Stomach (tissue), 4 donors: ENCODE measurements around the gene HCFC1.

Experiments used
- POLR2AphosphoS5 ChIP-seq, 3 donors: sonication (generic); formaldehyde crosslinking; IDR thresholded peaks; one replicate each; pipeline ENCODE4 v1.6.1; 2016; ENCODE audit warnings: antibody characterized with exemption in 3 of 3
- TF ChIP-seq, protein P1 (sequence below), 7 experiments: fragments of 450-650 bp in 4 of 7; fragments of 200-600 bp in 3 of 7; sonication (generic) in 3 of 7; IDR thresholded peaks; one replicate each; pipeline ENCODE4 v1.5.1; 2016 to 2019; ENCODE audit warnings: antibody characterized with exemption in 7 of 7, control low read depth in 2 of 7, mild to moderate bottlenecking in 1 of 7

DNA sequence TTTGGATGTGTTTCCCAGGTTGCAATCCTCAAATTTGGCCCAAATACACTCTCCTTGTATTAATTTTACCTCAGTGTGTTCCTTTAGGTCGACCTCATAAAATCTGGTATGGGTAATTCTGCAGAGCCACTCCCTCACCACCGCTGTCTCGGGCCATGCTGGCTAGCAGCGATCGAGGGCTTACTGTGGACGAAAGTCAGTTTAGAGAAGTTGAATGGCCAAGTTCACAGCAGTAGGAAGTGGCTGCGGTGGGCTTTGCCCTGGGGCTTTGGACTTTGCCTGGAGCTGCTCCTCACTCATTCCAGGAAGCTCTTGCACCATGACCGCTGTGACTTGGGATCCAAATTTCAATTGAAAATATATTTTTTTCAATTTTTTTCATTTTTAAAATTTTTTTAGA lies 20.6 kb upstream of the HCFC1 start:
- TF ChIP-seq POLR2AphosphoS5 (IDR thresholded peaks at IDR 0.05) = no peak
- TF ChIP-seq, protein P1, sequence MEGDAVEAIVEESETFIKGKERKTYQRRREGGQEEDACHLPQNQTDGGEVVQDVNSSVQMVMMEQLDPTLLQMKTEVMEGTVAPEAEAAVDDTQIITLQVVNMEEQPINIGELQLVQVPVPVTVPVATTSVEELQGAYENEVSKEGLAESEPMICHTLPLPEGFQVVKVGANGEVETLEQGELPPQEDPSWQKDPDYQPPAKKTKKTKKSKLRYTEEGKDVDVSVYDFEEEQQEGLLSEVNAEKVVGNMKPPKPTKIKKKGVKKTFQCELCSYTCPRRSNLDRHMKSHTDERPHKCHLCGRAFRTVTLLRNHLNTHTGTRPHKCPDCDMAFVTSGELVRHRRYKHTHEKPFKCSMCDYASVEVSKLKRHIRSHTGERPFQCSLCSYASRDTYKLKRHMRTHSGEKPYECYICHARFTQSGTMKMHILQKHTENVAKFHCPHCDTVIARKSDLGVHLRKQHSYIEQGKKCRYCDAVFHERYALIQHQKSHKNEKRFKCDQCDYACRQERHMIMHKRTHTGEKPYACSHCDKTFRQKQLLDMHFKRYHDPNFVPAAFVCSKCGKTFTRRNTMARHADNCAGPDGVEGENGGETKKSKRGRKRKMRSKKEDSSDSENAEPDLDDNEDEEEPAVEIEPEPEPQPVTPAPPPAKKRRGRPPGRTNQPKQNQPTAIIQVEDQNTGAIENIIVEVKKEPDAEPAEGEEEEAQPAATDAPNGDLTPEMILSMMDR (IDR thresholded peaks at IDR 0.05) = no peak
